Measurements from ENCODE around the gene LYPD4. TPM values are rescaled to one million over a fixed set of nuclear protein-coding genes. Genes with fewer than 3 reads are reported as not detected.
A peak's percentile ranks its signal among the peaks of the same experiment; 100 is the strongest.
"Not testable (repeated sequence)": the region's sequence is repeated elsewhere in the genome, so short reads cannot be mapped to it uniquely, and the experiment has no call there.

The LYPD4 gene
- total RNA-seq, 6 experiments from 2014 or later: not detected

GRCh38 chr19:41876847-41877832, 32.7 kb upstream of the LYPD4 start, which contains the start of gene CD79A:
Gene CD79A, plus strand, starts transcription at chr19:41877279. Its CDS starts 26 bp downstream, at chr19:41877305.
- TF ChIP-seq, protein P1, sequence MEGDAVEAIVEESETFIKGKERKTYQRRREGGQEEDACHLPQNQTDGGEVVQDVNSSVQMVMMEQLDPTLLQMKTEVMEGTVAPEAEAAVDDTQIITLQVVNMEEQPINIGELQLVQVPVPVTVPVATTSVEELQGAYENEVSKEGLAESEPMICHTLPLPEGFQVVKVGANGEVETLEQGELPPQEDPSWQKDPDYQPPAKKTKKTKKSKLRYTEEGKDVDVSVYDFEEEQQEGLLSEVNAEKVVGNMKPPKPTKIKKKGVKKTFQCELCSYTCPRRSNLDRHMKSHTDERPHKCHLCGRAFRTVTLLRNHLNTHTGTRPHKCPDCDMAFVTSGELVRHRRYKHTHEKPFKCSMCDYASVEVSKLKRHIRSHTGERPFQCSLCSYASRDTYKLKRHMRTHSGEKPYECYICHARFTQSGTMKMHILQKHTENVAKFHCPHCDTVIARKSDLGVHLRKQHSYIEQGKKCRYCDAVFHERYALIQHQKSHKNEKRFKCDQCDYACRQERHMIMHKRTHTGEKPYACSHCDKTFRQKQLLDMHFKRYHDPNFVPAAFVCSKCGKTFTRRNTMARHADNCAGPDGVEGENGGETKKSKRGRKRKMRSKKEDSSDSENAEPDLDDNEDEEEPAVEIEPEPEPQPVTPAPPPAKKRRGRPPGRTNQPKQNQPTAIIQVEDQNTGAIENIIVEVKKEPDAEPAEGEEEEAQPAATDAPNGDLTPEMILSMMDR (IDR thresholded peaks at IDR 0.05): no peak
- H3K4me1 Mint-ChIP-seq (ENCODE audit: low read depth): peaks cover 2% of the 10 kb centered on the region
- no peak within 1 kb of the TSS for H3K4me3 Mint-ChIP-seq

DNA sequence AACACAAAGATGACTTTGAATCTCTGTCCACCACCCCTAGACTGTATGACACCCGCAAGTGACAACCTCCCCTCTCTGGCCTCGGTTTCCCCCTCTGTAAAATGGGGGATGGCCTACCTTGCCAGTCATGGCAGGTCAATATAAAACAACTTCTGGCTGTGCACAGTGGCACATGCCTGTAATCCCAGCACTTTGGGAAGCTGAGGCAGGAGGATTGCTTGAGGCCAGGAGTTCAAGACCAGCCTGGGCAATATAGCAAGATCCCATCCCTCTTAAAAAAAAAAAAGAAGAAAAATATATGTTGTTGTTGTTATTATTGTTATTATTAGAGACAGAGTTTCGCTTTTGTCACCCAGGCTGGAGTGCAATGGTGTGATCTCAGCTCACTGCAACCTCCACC, 31.5 kb upstream of the LYPD4 start:
- DNase-seq; H3K27ac Mint-ChIP-seq; H3K36me3 Mint-ChIP-seq (ENCODE audit: low read depth); H3K4me1 Mint-ChIP-seq (ENCODE audit: low read depth); H3K4me3 Mint-ChIP-seq; H3K9me3 Mint-ChIP-seq: not testable (repeated sequence)
- peaks cover 18% of the 10 kb centered on the region for H3K27me3 Mint-ChIP-seq (ENCODE audit: insufficient read depth)

More at GRCh38 chr19:41876847-41877832, 32.7 kb upstream of the LYPD4 start, which contains the start of gene CD79A:
- H3K27me3 Mint-ChIP-seq (ENCODE audit: insufficient read depth): peaks cover 11% of the 10 kb centered on the region
- H3K36me3 Mint-ChIP-seq (ENCODE audit: low read depth): no peaks in the 10 kb centered on the region
- no peak for DNase-seq
- no peaks in the 10 kb centered on the region for H3K9me3 Mint-ChIP-seq
- H3K27ac Mint-ChIP-seq: no peak within 1 kb of the TSS

GRCh38 chr19:41872775-41873647, 28.5 kb upstream of the LYPD4 start:
- peak; percentile 59 for DNase-seq
- Mint-ChIP-seq H3K4me1 (ENCODE audit: low read depth) (peaks cover 4% of the 10 kb centered on the region), H3K27ac (peak overlapping the region; percentile 60), H3K4me3 (peak overlapping the region; percentile 32; the same call in 1 of the 2 replicates), H3K9me3 (no peaks in the 10 kb centered on the region), H3K36me3 (ENCODE audit: low read depth) (peaks cover 24% of the 10 kb centered on the region), H3K27me3 (ENCODE audit: insufficient read depth) (peaks cover 20% of the 10 kb centered on the region)
- TF ChIP-seq, protein P1 (IDR thresholded peaks at IDR 0.05): peak; percentile 77

- Mint-ChIP-seq H3K36me3 (ENCODE audit: low read depth) (peaks cover 28% of the 10 kb centered on the region), H3K4me1 (ENCODE audit: low read depth) (peaks cover 9% of the 10 kb centered on the region), H3K9me3 (no peaks in the 10 kb centered on the region), H3K4me3 (peak overlapping the region; percentile 22; the same call in 1 of the 2 replicates), H3K27me3 (ENCODE audit: insufficient read depth) (peaks cover 27% of the 10 kb centered on the region), H3K27ac (peak overlapping the region; percentile 60)
- no peak for DNase-seq
- TF ChIP-seq, protein P1 (IDR thresholded peaks at IDR 0.05): no peak
Observed at GRCh38 chr19:41872384-41872774, 27.9 kb upstream of the LYPD4 start.

DNA sequence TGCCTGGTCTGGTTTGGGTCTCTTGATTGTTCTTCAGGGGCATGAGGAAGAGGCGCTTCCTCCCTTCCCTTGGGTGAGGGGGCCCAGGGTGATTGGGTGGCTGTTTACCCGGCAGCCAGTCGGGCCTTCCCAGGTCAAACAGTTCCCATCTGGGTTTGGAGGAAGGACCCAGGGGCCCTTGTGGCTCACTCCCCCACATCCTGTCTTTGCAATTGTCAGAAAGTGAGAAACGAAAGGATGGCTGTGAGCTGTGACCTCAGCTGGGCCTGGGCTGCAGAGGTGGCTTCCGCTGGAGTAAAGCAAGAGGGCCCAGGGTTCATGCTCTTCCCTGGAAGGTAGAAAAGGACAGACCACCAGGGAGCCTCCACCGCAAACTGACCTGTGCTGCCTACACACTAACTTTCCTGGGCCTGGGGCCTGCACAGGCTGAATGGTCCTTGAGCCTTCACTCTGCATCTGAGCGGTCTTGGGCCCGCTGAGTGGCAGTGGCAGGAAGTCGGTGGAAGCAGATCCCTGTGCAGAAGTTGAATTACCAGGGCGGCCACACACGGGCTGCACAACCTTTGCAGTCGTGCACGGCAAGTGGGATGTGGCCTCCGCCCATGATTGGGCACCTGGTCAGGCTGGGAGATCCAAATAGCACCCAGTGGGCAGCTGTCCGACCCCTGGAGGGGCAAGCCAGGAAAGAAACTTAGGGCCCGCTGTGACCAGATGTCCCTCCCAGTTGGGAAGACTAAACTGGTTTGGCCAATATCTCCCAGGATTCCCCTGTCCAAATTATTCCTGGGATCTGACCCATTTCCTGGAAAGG, 27.3 kb upstream of the LYPD4 start:
- Mint-ChIP-seq H3K4me3 (no peak overlapping the region), H3K4me1 (ENCODE audit: low read depth) (peaks cover 9% of the 10 kb centered on the region), H3K9me3 (no peaks in the 10 kb centered on the region), H3K27me3 (ENCODE audit: insufficient read depth) (peaks cover 27% of the 10 kb centered on the region), H3K36me3 (ENCODE audit: low read depth) (peaks cover 28% of the 10 kb centered on the region), H3K27ac (peak overlapping the region; percentile 57)
- no peak for DNase-seq
- TF ChIP-seq, protein P1 (IDR thresholded peaks at IDR 0.05): no peak

Data from HFFc6 (cell line).